ENCODE results near the gene CLEC4G.

GRCh38 chr19:7699417-7700401 lies 32.2 kb downstream of the CLEC4G start:
- TF ChIP-seq CTCF (IDR thresholded peaks at IDR 0.05; ENCODE audit: control extremely low read depth in 1 of 3, insufficient read depth in 1 of 3, low read depth in 1 of 3, low read length in 3 of 3) (no peak), CHD2 (IDR thresholded peaks at IDR 0.05; ENCODE audit: low read length) (no peak), POLR2AphosphoS5 (IDR thresholded peaks at IDR 0.05; ENCODE audit: low read depth, low read length) (no peak), POLR2A (IDR thresholded peaks at IDR 0.05; ENCODE audit: control extremely low read depth in 1 of 2, low read depth in 2 of 2, low read length in 2 of 2) (no peak), JUN (IDR thresholded peaks at IDR 0.05; ENCODE audit: low read depth, low read length) (no peak), CREB1 (IDR thresholded peaks at IDR 0.05) (no peak), EZH2 (IDR thresholded peaks at IDR 0.05; ENCODE audit: low read depth, low read length, severe bottlenecking) (no peak), ZNF274 (IDR thresholded peaks at IDR 0.05; ENCODE audit: borderline replicate concordance, extremely low read depth, low read length) (no peak)

Data from H1 (cell line).